NT2/D1 (cell line): Measurements from ENCODE around the gene ADGRL4.

ENCODE experiments used
- YY1 ChIP-seq: IDR thresholded peaks from 2 replicates; pipeline ENCODE4 v1.6.1; 2011; ENCODE audit not compliant: insufficient read length, insufficient read depth
- ZNF274 ChIP-seq: IDR thresholded peaks from 2 replicates; pipeline ENCODE4 v1.6.1; 2011; ENCODE audit warnings: mild to moderate bottlenecking, low read depth, low read length

- no peak for TF ChIP-seq ZNF274
- TF ChIP-seq YY1, result no peak
These were observed 114.2 kb downstream of the ADGRL4 start for GRCh38 chr1:78892260-78892840.
